HTERT RPE-1 (cell line): ENCODE data around the gene RNF130.
"Not testable (repeated sequence)": the region's sequence is repeated elsewhere in the genome, so short reads cannot be mapped to it uniquely, and the experiment has no call there.

Source experiments
- in situ Hi-C: fragments of 300-500 bp; cut with MboI; formaldehyde crosslinking; loops from 4 replicates; pipeline ENCODE4 v1.14.3; 2020; ENCODE audit warnings: low sequenced_read_pairs

Gene RNF130

DNA sequence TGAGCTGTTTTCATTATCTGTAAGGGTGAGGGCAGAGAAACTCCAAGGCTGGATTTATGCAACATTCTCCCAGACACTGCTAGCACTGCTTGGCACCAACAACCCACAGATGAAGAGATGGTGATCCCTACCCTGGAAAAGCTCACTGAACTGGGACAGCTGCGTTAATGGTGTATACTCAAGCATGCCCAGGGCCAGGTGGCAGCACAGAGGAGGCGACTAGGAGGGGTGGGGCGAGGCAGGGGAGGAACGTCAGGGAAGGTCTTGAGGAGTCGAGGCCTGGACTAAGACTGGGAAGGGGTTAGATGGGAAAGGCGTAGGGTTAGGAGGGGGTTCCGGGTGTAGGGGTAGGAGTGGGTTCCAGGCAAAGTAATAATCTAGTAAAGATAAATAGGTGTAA is 90.8 kb downstream of the RNF130 start:
- in situ Hi-C loops: no loop called here

- in situ Hi-C loops: no loop called here
These were observed 92.8 kb downstream of the RNF130 start for GRCh38 chr5:179978792-179979191.

GRCh38 chr5:179975713-179976134 is 95.8 kb downstream of the RNF130 start:
- in situ Hi-C loops: no loop called here

DNA sequence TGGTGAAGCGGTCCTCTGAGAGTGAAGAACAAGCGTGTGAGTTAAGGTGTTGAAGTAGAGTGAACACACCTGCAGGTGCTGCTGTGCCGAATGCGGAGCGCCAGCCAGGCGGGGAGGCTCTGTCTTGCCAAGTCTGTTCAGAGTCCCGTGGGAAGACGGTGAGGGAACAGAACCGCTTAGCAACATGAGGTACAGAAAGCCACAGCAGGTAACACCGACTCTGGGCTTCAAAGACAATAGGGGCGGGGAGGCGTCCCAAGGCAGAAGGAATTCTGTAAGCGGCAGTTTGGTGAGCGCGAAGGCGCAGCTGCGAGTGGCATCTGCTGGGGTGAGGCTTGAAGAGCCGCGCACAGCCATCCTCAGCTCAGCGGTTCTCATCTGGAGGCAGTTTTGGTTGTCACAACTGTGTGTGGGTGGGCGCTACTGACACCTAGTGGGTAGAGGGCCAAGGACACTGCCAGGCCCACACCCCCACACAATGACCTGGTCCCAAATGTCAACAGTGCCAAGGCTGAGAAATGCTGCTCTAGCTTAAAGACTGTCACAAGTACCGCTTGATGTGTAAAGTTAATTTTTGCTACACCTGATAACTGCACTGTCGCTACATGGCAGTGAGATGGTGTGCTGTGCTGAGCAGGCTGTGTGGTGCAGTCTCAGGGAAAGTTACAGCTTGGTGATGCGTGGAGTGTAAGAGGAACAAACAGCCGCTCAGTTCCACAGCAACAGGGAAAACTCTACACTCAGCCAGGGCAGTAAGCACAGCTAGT is 96.4 kb downstream of the RNF130 start:
- in situ Hi-C loops: no loop called here

GRCh38 chr5:179974246-179974945 is 97.2 kb downstream of the RNF130 start:
- in situ Hi-C loops: no loop called here

GRCh38 chr5:179973391-179973790 is 98.2 kb downstream of the RNF130 start:
- in situ Hi-C loops: no loop called here

DNA sequence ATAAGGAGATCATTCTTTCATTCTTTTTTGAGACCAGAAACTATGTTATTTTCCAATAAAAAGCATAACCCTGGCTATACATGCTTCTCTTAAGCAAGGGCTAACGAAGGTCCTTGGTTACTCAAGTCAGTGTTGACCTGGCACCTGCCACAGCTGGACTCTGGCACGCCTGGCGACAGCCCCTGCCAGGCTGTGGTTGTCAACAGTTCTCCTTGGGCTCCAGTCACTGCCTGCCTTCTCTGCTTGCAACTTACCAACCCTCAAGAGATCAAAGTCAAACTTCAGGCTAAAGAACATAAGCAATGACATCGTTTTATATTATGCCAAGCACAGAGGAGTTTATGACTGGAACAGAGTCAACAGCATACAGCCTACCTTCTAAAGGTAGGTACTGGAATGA is 102.4 kb downstream of the RNF130 start:
- in situ Hi-C loops: no loop called here

DNA sequence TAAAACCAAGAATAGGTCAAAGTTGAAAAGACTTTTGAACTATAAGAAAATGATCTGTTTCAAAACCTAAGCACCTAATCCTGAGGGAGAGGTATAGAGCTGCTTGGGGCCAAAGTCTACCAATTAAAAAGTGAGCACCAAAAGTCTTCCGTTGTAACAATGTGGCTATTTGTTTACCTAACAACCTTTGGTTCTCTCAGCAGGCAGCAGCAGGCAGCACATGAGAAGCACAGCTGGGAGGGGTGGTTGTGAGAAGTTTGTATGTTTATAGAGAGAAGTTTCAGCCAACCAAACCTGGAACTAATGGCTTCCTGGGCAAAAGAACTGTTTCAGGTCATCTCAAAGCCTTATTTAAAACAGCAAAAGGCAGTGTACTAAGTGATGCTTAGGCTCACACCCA is 104.1 kb downstream of the RNF130 start:
- in situ Hi-C loops: no loop called here

GRCh38 chr5:179964015-179964414 is 107.5 kb downstream of the RNF130 start:
- in situ Hi-C loops: no loop called here

DNA sequence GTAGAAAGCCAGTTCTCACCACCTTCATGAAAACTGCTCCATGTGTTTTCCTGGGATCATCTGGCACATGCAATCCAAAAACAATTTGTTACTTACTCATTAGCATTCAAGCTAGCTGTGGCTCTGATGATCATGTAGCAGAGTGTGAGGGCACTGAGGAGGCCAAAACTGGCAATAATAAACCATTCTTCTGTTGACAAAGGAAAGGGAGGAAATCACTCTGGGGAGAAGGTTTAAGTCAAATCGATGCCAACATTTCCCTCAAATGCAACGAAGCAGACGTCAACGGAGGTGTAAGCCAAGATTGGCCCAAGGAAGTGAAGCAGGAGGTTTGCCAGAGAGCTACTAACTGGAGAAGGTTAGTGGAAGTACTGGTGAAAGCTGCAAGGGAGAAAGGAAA is 108.2 kb downstream of the RNF130 start:
- in situ Hi-C loops: no loop called here

DNA sequence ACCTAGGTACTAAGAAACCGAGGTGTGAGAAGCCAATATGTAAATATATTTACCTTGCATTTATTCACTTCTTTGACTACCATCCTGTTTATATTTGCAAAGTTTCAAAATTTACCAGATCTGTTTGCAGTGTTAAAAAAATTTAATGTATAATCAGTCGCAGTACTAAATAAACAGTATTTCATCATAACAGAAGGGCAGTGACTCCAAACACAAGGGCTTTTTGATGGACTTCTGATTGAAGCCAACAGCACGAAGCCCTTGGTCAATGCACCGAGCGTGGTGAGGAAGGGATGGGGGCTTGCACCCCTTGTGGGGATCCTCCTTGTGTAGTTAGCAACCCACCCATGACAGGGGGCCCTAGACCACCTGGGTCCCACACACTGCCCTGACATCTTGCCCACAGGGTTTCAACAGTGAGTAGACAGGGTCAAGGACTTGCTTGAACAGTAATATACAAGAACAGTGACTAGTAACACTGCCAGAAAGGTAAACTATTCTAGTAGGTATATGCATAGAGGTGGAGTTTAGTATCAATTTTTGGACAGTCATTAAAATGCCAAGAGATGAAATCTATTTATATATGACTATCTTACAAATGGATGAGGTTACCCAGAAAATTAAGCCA is 111.2 kb downstream of the RNF130 start:
- in situ Hi-C loops: no loop called here

- in situ Hi-C loops: no loop called here
These were observed 111.9 kb downstream of the RNF130 start for GRCh38 chr5:179959641-179960040.

GRCh38 chr5:179959118-179959517 is 112.4 kb downstream of the RNF130 start:
- in situ Hi-C loops: not testable (repeated sequence)

DNA sequence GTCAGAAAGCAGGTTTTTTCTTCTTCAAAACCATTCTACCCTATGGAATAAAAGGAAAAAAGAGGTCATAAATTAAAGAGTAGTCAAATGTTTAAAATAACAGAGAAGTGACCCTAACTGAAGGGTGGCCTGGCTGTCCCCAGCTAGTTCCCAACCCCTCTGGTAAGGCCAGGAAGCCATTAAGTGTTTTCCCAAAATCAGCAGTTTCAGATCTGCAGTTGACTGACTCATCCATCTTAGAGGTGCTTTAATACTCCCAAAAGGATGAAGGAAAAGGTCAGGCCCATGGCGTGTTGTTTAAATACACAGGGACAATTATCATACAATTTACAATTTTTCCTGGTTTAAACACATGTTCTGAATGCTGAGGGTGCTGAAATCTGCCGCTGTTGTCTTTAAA is 115.9 kb downstream of the RNF130 start:
- in situ Hi-C loops: no loop called here

- in situ Hi-C loops: no loop called here
These were observed 116.5 kb downstream of the RNF130 start for GRCh38 chr5:179955062-179955461.

DNA sequence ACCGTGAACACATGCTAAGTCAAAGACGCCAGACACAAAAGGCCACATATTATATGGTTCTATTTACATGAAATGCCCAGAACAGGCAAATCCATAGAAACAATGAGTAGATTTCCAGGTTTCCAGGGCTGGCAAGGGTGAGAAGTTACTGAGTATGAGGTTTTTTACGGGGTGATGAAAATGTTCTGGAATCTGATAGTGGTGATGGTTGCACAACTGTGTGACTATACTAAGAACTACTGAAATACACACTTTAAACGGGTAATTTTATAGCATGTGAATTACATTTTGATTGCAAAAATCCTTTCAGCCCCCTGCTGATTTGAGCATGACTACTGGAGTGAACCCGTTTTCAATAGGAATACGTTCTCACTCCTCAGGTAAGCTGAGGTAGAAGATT is 117.1 kb downstream of the RNF130 start:
- in situ Hi-C loops: no loop called here

DNA sequence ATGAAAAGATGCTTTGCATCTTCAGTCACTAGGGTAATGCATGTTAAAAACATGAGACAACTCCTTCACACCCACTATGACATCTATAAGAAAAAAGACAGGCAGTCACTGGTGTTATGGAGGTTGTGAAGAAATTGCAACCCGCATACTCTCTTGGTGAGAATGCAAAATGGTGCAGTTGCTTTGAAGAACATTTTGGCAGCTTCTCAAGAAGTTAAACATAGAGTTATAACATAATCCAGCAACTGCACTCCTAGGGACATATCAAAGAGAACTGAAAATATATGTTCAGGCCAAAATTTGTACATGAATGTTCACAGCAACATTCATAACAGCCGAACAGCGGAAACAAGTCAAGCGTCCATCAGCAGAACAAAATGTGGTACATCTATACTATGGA is 117.6 kb downstream of the RNF130 start:
- in situ Hi-C loops: no loop called here

- in situ Hi-C loops: no loop called here
These were observed 134.4 kb downstream of the RNF130 start for GRCh38 chr5:179936976-179937681.

- in situ Hi-C loops: no loop called here
These were observed 140.6 kb downstream of the RNF130 start for GRCh38 chr5:179930788-179931473.

DNA sequence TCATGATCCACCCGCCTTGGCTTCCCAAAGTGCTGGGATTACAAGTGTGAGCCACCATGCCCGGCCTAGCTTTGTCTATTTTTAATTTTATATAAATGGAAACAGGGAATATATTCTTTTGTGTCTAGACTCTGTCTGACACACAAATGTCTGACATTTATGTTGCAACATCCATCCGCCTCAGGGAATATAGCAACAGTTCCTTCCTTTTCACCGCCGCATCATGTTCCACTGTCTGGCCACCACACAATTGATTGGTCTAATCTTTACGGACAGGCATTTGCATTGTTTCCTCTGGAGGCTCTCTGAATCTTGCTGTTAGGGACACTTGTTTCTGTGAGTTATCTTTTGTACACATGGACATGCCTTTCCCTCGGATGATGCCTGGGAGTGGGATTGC is 143.7 kb downstream of the RNF130 start:
- in situ Hi-C loops: no loop called here

GRCh38 chr5:179926657-179927056 is 144.9 kb downstream of the RNF130 start:
- in situ Hi-C loops: no loop called here
